IMR-90 (cell line): Measurements from ENCODE around the gene PAEP. TPM values are rescaled to one million over a fixed set of nuclear protein-coding genes. Genes with fewer than 3 reads are reported as not detected.

Experiments
- ATAC-seq: fragments of 200-7000 bp; cut with Tn5 transposase; 2 replicates; pipeline ENCODE4 v1.9.1; 2020; ENCODE audit warnings: low read depth, mild to moderate bottlenecking, moderate library complexity
- BruUV-seq: library from RNA; stranded (reverse); fragments of 400-500 nt; replicated peaks from 2 replicates; lab custom pipeline; 2021; lab: Mats Ljungman, UMichigan
- CTCF ChIA-PET: fragments of 300-600 bp; formaldehyde crosslinking; extraction: SDS; loops from one replicate; lab custom pipeline; 2021; ENCODE audit warnings: antibody characterized with exemption; lab: Yijun Ruan, JAX
- POLR2A ChIA-PET: fragments of 300-600 bp; sonication (Branson Sonifier 250); formaldehyde crosslinking; loops from one replicate; lab custom pipeline; 2022; ENCODE audit warnings: antibody characterized with exemption; ENCODE audit not compliant: unreplicated experiment; lab: Charles Lee
- DNase-seq: peaks from one replicate; pipeline ENCODE4 v3.0.0; 2013
- H2AFZ ChIP-seq: replicated peaks from 2 replicates; pipeline ENCODE3; 2013; ENCODE audit warnings: low read length, mild to moderate bottlenecking; ENCODE audit not compliant: poor library complexity
- H2AK5ac ChIP-seq: 2 replicates; pipeline ENCODE4 v1.6.1; 2013; ENCODE audit warnings: low read depth, low read length, inconsistent platforms
- H2AK9ac ChIP-seq: replicated peaks from 2 replicates; pipeline ENCODE3; 2013; ENCODE audit warnings: mild to moderate bottlenecking, low read depth, low read length, moderate library complexity; ENCODE audit not compliant: poor library complexity
- H2BK120ac ChIP-seq: 2 replicates; pipeline ENCODE4 v1.6.1; 2013; ENCODE audit warnings: low read depth, low read length, inconsistent platforms
- H2BK15ac ChIP-seq: 3 replicates; pipeline ENCODE4 v1.6.1; 2013; ENCODE audit warnings: low read depth, low read length, inconsistent platforms
- H2BK20ac ChIP-seq: 2 replicates; pipeline ENCODE4 v1.6.1; 2013; ENCODE audit warnings: low read depth, mild to moderate bottlenecking, inconsistent platforms, low read length, moderate library complexity
- H2BK5ac ChIP-seq: 2 replicates; pipeline ENCODE4 v1.6.1; 2013; ENCODE audit warnings: mild to moderate bottlenecking, low read depth, low read length, inconsistent platforms; ENCODE audit not compliant: poor library complexity, severe bottlenecking
- H3K14ac ChIP-seq: replicated peaks from 2 replicates; pipeline ENCODE4 v1.6.1; 2013; ENCODE audit warnings: low read depth, low read length, inconsistent platforms
- H3K18ac ChIP-seq: 2 replicates; pipeline ENCODE4 v1.6.1; 2013; ENCODE audit warnings: low read depth, low read length, control low read depth
- H3K23ac ChIP-seq: 2 replicates; pipeline ENCODE4 v1.6.1; 2013; ENCODE audit warnings: low read depth, low read length, inconsistent platforms
- H3K27ac ChIP-seq: 2 replicates; pipeline ENCODE4 v1.5.1; 2013; ENCODE audit warnings: mild to moderate bottlenecking, control low read depth, low read length; ENCODE audit not compliant: insufficient read depth
- H3K27me3 ChIP-seq: 2 replicates; pipeline ENCODE4 v1.6.1; 2013; ENCODE audit warnings: low read length; ENCODE audit not compliant: control insufficient read depth, insufficient read depth
- H3K36me3 ChIP-seq: 2 replicates; pipeline ENCODE4 v1.6.1; 2013; ENCODE audit warnings: low read length, mixed read lengths; ENCODE audit not compliant: control insufficient read depth, insufficient read depth
- H3K4ac ChIP-seq: 2 replicates; pipeline ENCODE4 v1.6.1; 2013; ENCODE audit warnings: low read depth, low read length, inconsistent platforms
- H3K4me1 ChIP-seq: 2 replicates; pipeline ENCODE4 v1.6.1; 2013; ENCODE audit warnings: low read length, mixed read lengths; ENCODE audit not compliant: control insufficient read depth, insufficient read depth
- H3K4me2 ChIP-seq: 2 replicates; pipeline ENCODE4 v1.6.1; 2013; ENCODE audit warnings: low read depth, mild to moderate bottlenecking, control low read depth, low read length, moderate library complexity
- H3K4me3 ChIP-seq: 2 replicates; pipeline ENCODE4 v1.5.1; 2013; ENCODE audit warnings: low read depth, mild to moderate bottlenecking, control low read depth, low read length, moderate library complexity; ENCODE audit not compliant: insufficient read depth
- H3K56ac ChIP-seq: 2 replicates; pipeline ENCODE4 v1.6.1; 2013; ENCODE audit warnings: low read length, inconsistent platforms; ENCODE audit not compliant: insufficient read depth; ENCODE audit errors: extremely low read depth
- H3K79me1 ChIP-seq, 2 experiments: 2 replicates each; pipeline ENCODE4 v1.6.1; 2013; ENCODE audit warnings: low read length in 2 of 2, inconsistent platforms in 1 of 2, low read depth in 1 of 2
- H3K9ac ChIP-seq: 2 replicates; pipeline ENCODE4 v1.6.1; 2013; ENCODE audit warnings: low read depth, low read length, control low read depth
- H3K9me1 ChIP-seq: 2 replicates; pipeline ENCODE4 v1.6.1; 2013; ENCODE audit warnings: low read length, inconsistent platforms; ENCODE audit not compliant: insufficient read depth
- H3K9me3 ChIP-seq: 2 replicates; pipeline ENCODE4 v1.6.1; 2013; ENCODE audit warnings: low read length; ENCODE audit not compliant: control insufficient read depth, insufficient read depth
- H4K20me1 ChIP-seq: 2 replicates; pipeline ENCODE4 v1.6.1; 2013; ENCODE audit warnings: low read length, inconsistent platforms; ENCODE audit not compliant: insufficient read depth
- H4K5ac ChIP-seq: 2 replicates; pipeline ENCODE4 v1.6.1; 2013; ENCODE audit warnings: mild to moderate bottlenecking, low read depth, low read length, control low read depth
- H4K8ac ChIP-seq, 2 experiments: 2 replicates each; pipeline ENCODE4 v1.6.1; 2013; ENCODE audit warnings: low read depth in 2 of 2, low read length in 2 of 2, control low read depth in 1 of 2, inconsistent platforms in 1 of 2
- H4K91ac ChIP-seq: 2 replicates; pipeline ENCODE4 v1.6.1; 2013; ENCODE audit warnings: low read depth, low read length, inconsistent platforms; ENCODE audit not compliant: insufficient read depth
- USF2 ChIP-seq: fragments of 150-350 bp; IDR thresholded peaks from 2 replicates; pipeline ENCODE4 v1.6.1; 2017; ENCODE audit warnings: mild to moderate bottlenecking, antibody characterized with exemption, low read length, low read depth
- WGBS, 2 experiments: methylation state at CpG; one replicate each; pipeline versions ENCODE4 v1.1.5 to v1.1.7; 2013; ENCODE audit warnings: missing lambda C conversion rate in 2 of 2; ENCODE audit not compliant: insufficient read length in 1 of 2; ENCODE audit errors: extremely low coverage in 2 of 2; 5-methylcytosine and 5-hydroxymethylcytosine counted together
- dilution Hi-C: fragments of 300-500 bp; cut with HindIII; formaldehyde crosslinking; loops from one replicate; pipeline ENCODE4 v1.14.3; 2018; ENCODE audit warnings: low sequenced_read_pairs; ENCODE audit not compliant: unreplicated experiment
- in situ Hi-C: fragments of 300-500 bp; cut with MboI; formaldehyde crosslinking; loops from 3 replicates; pipeline ENCODE4 v1.14.3; 2019; ENCODE audit warnings: low sequenced_read_pairs, inconsistent platforms, mixed read lengths
- intact Hi-C: fragments of 100-400 bp; cut with micrococcal nuclease; formaldehyde crosslinking; loops from 2 replicates; pipeline ENCODE4 v1.10.0; 2022
- polyA plus RNA-seq, 3 experiments: library from polyadenylated mRNA; depleted of rRNA; stranded (reverse); fragments of >200 nt; gene quantifications; 2 replicates each; pipeline ENCODE4 v1.2.3, GENCODE V29; 2012; ENCODE audit warnings: low replicate concordance in 1 of 3
- total RNA-seq: library from RNA; depleted of rRNA; stranded (reverse); fragments of >200 nt; gene quantifications from 2 replicates; pipeline ENCODE4 v1.2.3, GENCODE V29; 2012

The PAEP gene
- total and polyA plus RNA-seq, 2 of the 4 experiments (the other 2 are of a cell fraction): not detected

DNA sequence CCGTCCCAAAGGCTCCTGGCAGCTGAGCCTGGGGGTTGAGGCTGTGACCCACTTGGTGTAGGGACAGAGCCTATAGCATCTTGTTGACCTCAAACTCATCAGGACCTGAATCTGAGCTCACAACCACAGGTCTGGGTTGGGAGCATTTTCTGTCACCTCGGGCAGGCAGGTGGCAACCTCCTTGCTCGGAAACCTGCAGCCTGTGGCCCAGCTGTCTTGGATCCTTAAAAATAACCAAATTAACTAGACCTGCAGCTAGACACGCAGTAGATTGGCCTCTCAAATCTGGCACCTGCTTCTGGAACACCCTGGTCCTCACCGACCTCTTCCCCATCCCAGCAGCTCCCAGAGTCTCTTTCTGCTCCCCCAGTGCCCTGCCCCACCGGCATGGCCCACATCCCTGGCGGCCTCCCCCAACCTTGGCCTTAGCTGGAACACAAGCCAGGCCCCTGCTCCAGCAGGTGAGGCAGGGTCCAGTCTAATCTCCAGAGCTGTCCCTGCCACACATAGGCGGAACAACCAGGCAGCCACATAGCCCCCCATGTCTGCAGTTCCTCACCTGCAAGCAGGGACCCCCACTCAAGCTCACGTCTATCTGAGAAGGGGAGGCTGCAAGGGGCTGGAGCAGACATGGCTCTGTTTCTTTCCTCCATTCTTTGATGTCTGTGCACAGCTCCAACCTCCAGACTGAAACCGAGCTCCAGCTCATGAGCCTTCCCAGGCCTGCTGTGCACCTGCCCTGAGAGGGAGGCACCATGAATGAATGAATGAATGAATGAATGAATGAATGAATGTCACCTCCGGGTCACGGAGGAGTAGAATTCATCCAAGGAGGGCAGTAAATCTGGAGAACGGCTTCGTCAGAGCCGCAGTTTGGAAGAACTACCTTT, 28.3 kb downstream of the PAEP start:
- in situ Hi-C loops: no loop called here
- H2BK5ac ChIP-seq: no peak overlapping the region
- ChIA-PET POLR2A (no interaction called here), CTCF (no interaction called here)
- H3K27me3 ChIP-seq: no peaks in the 10 kb centered on the region; the same call in 1 of the 2 replicates
- H2BK20ac ChIP-seq: no peak overlapping the region
- no peak overlapping the region for H3K14ac ChIP-seq
- H3K9me3 ChIP-seq: no peaks in the 10 kb centered on the region
- no peak overlapping the region for H3K18ac ChIP-seq
- H4K5ac ChIP-seq: no peak overlapping the region
- no peak overlapping the region for H4K8ac ChIP-seq
- no peak overlapping the region for H2BK120ac ChIP-seq
- no peak for DNase-seq
- dilution Hi-C loops: no loop called here
- H3K4me3 ChIP-seq: no peak overlapping the region
- no peaks in the 10 kb centered on the region for H3K36me3 ChIP-seq
- ATAC-seq: no peak
- no peak overlapping the region for H3K56ac ChIP-seq
- no peak overlapping the region for H2AFZ ChIP-seq
- no TSS peak for BruUV-seq
- H3K9me1 ChIP-seq: no peaks in the 10 kb centered on the region
- TF ChIP-seq USF2: no peak
- H4K91ac ChIP-seq: no peak overlapping the region
- 52% methylated on average over 8 of the region's 15 CpGs; no CpG with 5 or more reads in 1 of the 2 experiments for WGBS, 2 experiments
- no peak overlapping the region for H3K4ac ChIP-seq
- intact Hi-C loops: no loop called here
- no peaks in the 10 kb centered on the region for H3K79me1 ChIP-seq
- no peak overlapping the region for H3K4me2 ChIP-seq
- H4K20me1 ChIP-seq: no peaks in the 10 kb centered on the region
- no peak overlapping the region for H3K27ac ChIP-seq
- H3K23ac ChIP-seq: no peak overlapping the region
- H2BK15ac ChIP-seq: no peak overlapping the region
- no peak overlapping the region for H2AK5ac ChIP-seq
- H3K4me1 ChIP-seq: no peaks in the 10 kb centered on the region
- H3K9ac ChIP-seq: no peak overlapping the region
- no peak overlapping the region for H2AK9ac ChIP-seq
